ENCODE results near the gene AMMECR1. TPM values are rescaled to one million over a fixed set of nuclear protein-coding genes. Genes with fewer than 3 reads are reported as not detected.

AMMECR1 gene
- total and polyA plus RNA-seq, 2 experiments from 2014 or later, result 10.5 to 20.0 TPM

- H3K27me3 ChIP-seq, result no peaks in the 10 kb centered on the region
- DNase-seq (ENCODE audit: low read depth in 1 of 2, low spot score in 1 of 2), result no peak
- H3K27ac ChIP-seq, result no peak overlapping the region
- no peaks in the 10 kb centered on the region for H3K9me3 ChIP-seq (ENCODE audit: low read depth)
- H3K36me3 ChIP-seq, result no peaks in the 10 kb centered on the region
- TF ChIP-seq CTCF (IDR thresholded peaks at IDR 0.05; ENCODE audit: low read depth, low read length), result no peak
- H3K4me1 ChIP-seq (ENCODE audit: low read depth), result peaks cover 21% of the 10 kb centered on the region
- no peak overlapping the region for H3K4me3 ChIP-seq
These were observed 92.8 kb downstream of the AMMECR1 start for GRCh38 chrX:110224926-110225617.

- H3K4me3 ChIP-seq, result no peak overlapping the region
- no peaks in the 10 kb centered on the region for H3K27me3 ChIP-seq
- no peaks in the 10 kb centered on the region for H3K36me3 ChIP-seq
- no peaks in the 10 kb centered on the region for H3K9me3 ChIP-seq (ENCODE audit: low read depth)
- no peak for DNase-seq (ENCODE audit: low read depth in 1 of 2, low spot score in 1 of 2)
- peaks cover 9% of the 10 kb centered on the region for H3K4me1 ChIP-seq (ENCODE audit: low read depth)
- no peak for TF ChIP-seq CTCF (IDR thresholded peaks at IDR 0.05; ENCODE audit: low read depth, low read length)
- H3K27ac ChIP-seq, result no peak overlapping the region
These were observed 95.2 kb downstream of the AMMECR1 start for GRCh38 chrX:110222497-110223257.

GRCh38 chrX:110219920-110220319, 98.0 kb downstream of the AMMECR1 start:
- Histone ChIP-seq H3K27me3 (no peaks in the 10 kb centered on the region), H3K9me3 (ENCODE audit: low read depth) (no peaks in the 10 kb centered on the region), H3K4me1 (ENCODE audit: low read depth) (peaks cover 5% of the 10 kb centered on the region), H3K4me3 (no peak overlapping the region), H3K27ac (no peak overlapping the region), H3K36me3 (peaks cover 5% of the 10 kb centered on the region)
- peak in 1 of 2 donors; percentile 45 for DNase-seq (ENCODE audit: low read depth in 1 of 2, low spot score in 1 of 2)
- TF ChIP-seq CTCF (IDR thresholded peaks at IDR 0.05; ENCODE audit: low read depth, low read length), result no peak

GRCh38 chrX:110218591-110218990, 99.3 kb downstream of the AMMECR1 start:
- peaks cover 5% of the 10 kb centered on the region for H3K36me3 ChIP-seq
- H3K4me1 ChIP-seq (ENCODE audit: low read depth), result no peaks in the 10 kb centered on the region
- no peak overlapping the region for H3K27ac ChIP-seq
- H3K9me3 ChIP-seq (ENCODE audit: low read depth), result no peaks in the 10 kb centered on the region
- H3K4me3 ChIP-seq, result no peak overlapping the region
- TF ChIP-seq CTCF (IDR thresholded peaks at IDR 0.05; ENCODE audit: low read depth, low read length), result no peak
- no peaks in the 10 kb centered on the region for H3K27me3 ChIP-seq
- DNase-seq (ENCODE audit: low read depth in 1 of 2, low spot score in 1 of 2), result peak in 1 of 2 donors; percentile 87

GRCh38 chrX:110216027-110216426, 101.9 kb downstream of the AMMECR1 start:
- H3K27ac ChIP-seq, result no peak overlapping the region
- DNase-seq (ENCODE audit: low read depth in 1 of 2, low spot score in 1 of 2), result no peak
- H3K4me1 ChIP-seq (ENCODE audit: low read depth), result no peaks in the 10 kb centered on the region
- peaks cover 5% of the 10 kb centered on the region for H3K36me3 ChIP-seq
- H3K4me3 ChIP-seq, result no peak overlapping the region
- no peaks in the 10 kb centered on the region for H3K9me3 ChIP-seq (ENCODE audit: low read depth)
- no peaks in the 10 kb centered on the region for H3K27me3 ChIP-seq
- no peak for TF ChIP-seq CTCF (IDR thresholded peaks at IDR 0.05; ENCODE audit: low read depth, low read length)
